GM19463 (cell line): ENCODE data around the gene UNC119.

ENCODE experiments used
- ATAC-seq: cut with Tn5 transposase; IDR thresholded peaks from one replicate; pipeline ENCODE4 v1.9.1; 2021; ENCODE audit warnings: mild to moderate bottlenecking, moderate library complexity; ENCODE audit not compliant: unreplicated experiment

UNC119 gene

GRCh38 chr17:28545141-28545503, 7.3 kb downstream of the UNC119 start:
- ATAC-seq = no peak

GRCh38 chr17:28544402-28545140, 7.9 kb downstream of the UNC119 start:
- ATAC-seq = no peak

- no peak for ATAC-seq
Observed at GRCh38 chr17:28541439-28541838, 11.0 kb downstream of the UNC119 start.

GRCh38 chr17:28540231-28540630, 12.2 kb downstream of the UNC119 start:
- no peak for ATAC-seq

GRCh38 chr17:28538296-28538895, 14.0 kb downstream of the UNC119 start:
- ATAC-seq = no peak

GRCh38 chr17:28537219-28537610, 15.2 kb downstream of the UNC119 start:
- ATAC-seq = no peak

GRCh38 chr17:28536532-28537218, 15.7 kb downstream of the UNC119 start:
- no peak for ATAC-seq

GRCh38 chr17:28534740-28535375, 17.6 kb downstream of the UNC119 start:
- ATAC-seq = no peak

- no peak for ATAC-seq
Observed at GRCh38 chr17:28533091-28533807, 19.2 kb downstream of the UNC119 start.

GRCh38 chr17:28532050-28532960, 20.1 kb downstream of the UNC119 start:
- ATAC-seq = no peak

GRCh38 chr17:28530926-28531325, 21.5 kb downstream of the UNC119 start:
- no peak for ATAC-seq

- no peak for ATAC-seq
Observed at GRCh38 chr17:28530250-28530649, 22.2 kb downstream of the UNC119 start.

- no peak for ATAC-seq
Observed at GRCh38 chr17:28529013-28529400, 23.4 kb downstream of the UNC119 start.

GRCh38 chr17:28528327-28529012, 24.0 kb downstream of the UNC119 start:
- ATAC-seq = no peak

GRCh38 chr17:28527859-28528258, 24.6 kb downstream of the UNC119 start:
- ATAC-seq = no peak

- ATAC-seq = no peak
Observed at GRCh38 chr17:28527181-28527681, 25.2 kb downstream of the UNC119 start.

- no peak for ATAC-seq
Observed at GRCh38 chr17:28526381-28526780, 26.0 kb downstream of the UNC119 start.

GRCh38 chr17:28524476-28525424, 27.7 kb downstream of the UNC119 start:
- no peak for ATAC-seq
